Measurements from ENCODE around the gene HSFX3. TPM values are rescaled to one million over a fixed set of nuclear protein-coding genes. Genes with fewer than 3 reads are reported as not detected.
"Not testable (repeated sequence)": the region's sequence is repeated elsewhere in the genome, so short reads cannot be mapped to it uniquely, and the experiment has no call there.

HSFX3 gene
- total RNA-seq, 1 experiment from 2014 or later = not detected

DNA sequence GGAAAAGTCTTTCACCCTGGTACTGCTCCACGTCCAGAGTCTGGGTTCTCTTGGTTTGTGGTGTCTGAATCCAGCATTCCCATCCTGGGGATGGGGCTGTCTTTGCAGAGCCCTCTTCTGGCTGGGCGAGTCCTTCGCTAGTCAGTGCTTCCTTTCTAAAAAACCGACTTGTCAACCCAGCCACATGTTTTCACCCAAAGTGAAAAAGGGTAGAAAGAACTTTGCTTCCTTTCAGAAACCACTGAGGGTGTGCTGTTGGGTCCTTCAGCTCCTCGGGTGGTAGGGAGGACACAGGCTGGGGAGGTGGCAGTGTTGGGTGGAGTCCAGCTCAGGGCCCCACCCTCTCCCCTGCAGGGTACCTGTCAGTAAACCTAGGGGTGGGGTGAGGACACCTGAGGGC is 23.8 kb downstream of the HSFX3 start:
- H3K36me3 ChIP-seq (ENCODE audit: insufficient read depth, low read length, poor library complexity, severe bottlenecking); CTCF ChIA-PET; POLR2A ChIA-PET (ENCODE audit: low non-redundant PET); intact Hi-C loops (cut with micrococcal nuclease; ENCODE audit: unreplicated experiment); H3K9me3 ChIP-seq (ENCODE audit: low read depth, low read length, poor library complexity, severe bottlenecking); H3K27ac ChIP-seq (ENCODE audit: low read depth, low read length, poor library complexity, severe bottlenecking); H3K4me3 ChIP-seq (ENCODE audit: low read depth, low read length, poor library complexity, severe bottlenecking); DNase-seq (ENCODE audit: low spot score); H3K4me1 ChIP-seq (ENCODE audit: insufficient read depth, low read length, poor library complexity, severe bottlenecking); BruUV-seq (replicated peaks); H3K27me3 ChIP-seq (replicated peaks; ENCODE audit: insufficient read depth, low read depth, low read length, poor library complexity): not testable (repeated sequence)

GRCh38 chrX:149525389-149525788 is 24.3 kb downstream of the HSFX3 start:
- CTCF ChIA-PET; intact Hi-C loops (cut with micrococcal nuclease; ENCODE audit: unreplicated experiment): not testable (repeated sequence)
- DNase-seq (ENCODE audit: low spot score) = peak; percentile 54

DNA sequence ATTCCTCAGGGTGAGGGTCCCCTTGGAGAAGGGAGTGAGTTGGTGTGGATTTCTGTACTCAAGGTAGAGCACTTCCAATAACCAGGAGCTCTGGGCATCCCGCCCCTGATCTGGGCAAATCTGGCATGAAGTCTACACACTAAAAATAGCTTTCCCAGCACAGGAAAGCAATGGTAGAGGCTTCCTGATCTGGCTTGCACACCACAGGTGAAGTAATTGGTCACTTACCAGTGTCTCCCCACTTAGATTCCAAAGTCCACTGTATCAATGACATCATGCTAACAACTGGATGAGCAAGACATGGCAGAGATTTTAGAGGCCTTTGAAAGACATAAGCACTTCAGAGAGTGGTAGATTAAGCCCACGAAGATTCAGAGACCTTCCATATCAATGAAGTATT is 26.8 kb downstream of the HSFX3 start:
- Histone ChIP-seq H3K36me3 (ENCODE audit: insufficient read depth, low read length, poor library complexity, severe bottlenecking) (no peaks in the 10 kb centered on the region), H3K4me1 (ENCODE audit: insufficient read depth, low read length, poor library complexity, severe bottlenecking) (no peaks in the 10 kb centered on the region), H3K4me3 (ENCODE audit: low read depth, low read length, poor library complexity, severe bottlenecking) (no peak overlapping the region), H3K9me3 (ENCODE audit: low read depth, low read length, poor library complexity, severe bottlenecking) (no peaks in the 10 kb centered on the region), H3K27me3 (replicated peaks; ENCODE audit: insufficient read depth, low read depth, low read length, poor library complexity) (no peaks in the 10 kb centered on the region), H3K27ac (ENCODE audit: low read depth, low read length, poor library complexity, severe bottlenecking) (no peak overlapping the region)
- ChIA-PET POLR2A (ENCODE audit: low non-redundant PET) (no interaction called here), CTCF (no interaction called here)
- intact Hi-C loops (cut with micrococcal nuclease; ENCODE audit: unreplicated experiment) = no loop called here
- no TSS peak for BruUV-seq (replicated peaks)
- no peak for DNase-seq (ENCODE audit: low spot score)
- TF ChIP-seq EZH2 (IDR thresholded peaks at IDR 0.05; ENCODE audit: borderline replicate concordance, low read depth, low read length, poor library complexity, severe bottlenecking) = no peak
- no peak for TF ChIP-seq CTCF (conservative IDR thresholded peaks at IDR 0.05; ENCODE audit: low read depth, low read length)

More at GRCh38 chrX:149525389-149525788, 24.3 kb downstream of the HSFX3 start:
- H3K4me3 ChIP-seq (ENCODE audit: low read depth, low read length, poor library complexity, severe bottlenecking); H3K9me3 ChIP-seq (ENCODE audit: low read depth, low read length, poor library complexity, severe bottlenecking); H3K27ac ChIP-seq (ENCODE audit: low read depth, low read length, poor library complexity, severe bottlenecking); H3K36me3 ChIP-seq (ENCODE audit: insufficient read depth, low read length, poor library complexity, severe bottlenecking); H3K27me3 ChIP-seq (replicated peaks; ENCODE audit: insufficient read depth, low read depth, low read length, poor library complexity); BruUV-seq (replicated peaks); POLR2A ChIA-PET (ENCODE audit: low non-redundant PET); H3K4me1 ChIP-seq (ENCODE audit: insufficient read depth, low read length, poor library complexity, severe bottlenecking): not testable (repeated sequence)

DNA sequence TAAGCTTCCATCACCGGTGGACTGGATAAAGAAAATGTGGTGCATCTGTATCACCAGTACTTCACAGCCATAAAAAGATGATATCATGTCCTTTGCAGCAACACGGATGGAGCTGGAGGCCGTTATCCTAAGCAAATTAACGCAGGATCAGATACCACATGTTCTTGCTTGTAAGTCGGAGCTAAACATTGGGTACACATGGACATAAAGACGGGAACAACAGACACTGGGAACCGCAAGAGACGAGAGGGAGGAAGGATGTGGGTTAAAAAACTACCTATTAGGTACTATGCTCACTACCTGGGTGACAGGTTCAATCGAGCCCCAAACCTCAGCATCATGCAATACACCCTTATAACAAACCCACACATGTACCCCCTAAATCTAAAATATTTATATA is 28.3 kb downstream of the HSFX3 start:
- no peak for TF ChIP-seq EZH2 (IDR thresholded peaks at IDR 0.05; ENCODE audit: borderline replicate concordance, low read depth, low read length, poor library complexity, severe bottlenecking)
- TF ChIP-seq CTCF (conservative IDR thresholded peaks at IDR 0.05; ENCODE audit: low read depth, low read length) = no peak
- BruUV-seq (replicated peaks) = no TSS peak
- POLR2A ChIA-PET (ENCODE audit: low non-redundant PET) = no interaction called here

DNA sequence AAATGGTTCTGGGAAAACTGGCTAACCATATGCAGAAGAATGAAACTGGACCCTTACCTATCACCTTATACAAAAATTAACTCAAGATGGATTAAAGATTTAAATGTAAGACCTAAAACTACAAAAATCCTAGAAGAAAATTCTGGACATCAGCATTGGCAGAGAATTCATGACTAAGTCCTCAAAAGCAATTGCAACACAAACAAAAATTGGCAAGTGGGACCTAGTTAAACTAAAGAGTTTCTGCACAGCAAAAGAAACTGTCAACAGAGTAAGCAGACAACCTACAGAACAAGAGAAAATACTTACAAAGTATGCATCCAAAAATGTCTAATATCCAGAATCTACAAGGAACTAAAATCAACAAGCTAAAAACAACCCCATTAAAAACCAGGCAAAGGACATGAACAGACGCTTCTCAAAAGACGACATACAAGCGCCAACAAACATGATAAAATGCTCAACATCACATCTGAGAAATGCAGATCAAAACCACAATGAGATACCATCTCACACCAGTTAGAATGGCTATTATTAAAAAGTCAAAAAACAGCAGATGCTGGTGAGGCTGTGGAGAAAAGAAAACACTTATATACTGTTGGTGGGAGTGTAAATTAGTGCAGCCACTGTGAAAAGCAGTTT is 29.0 kb downstream of the HSFX3 start:
- H3K4me3 ChIP-seq (ENCODE audit: low read depth, low read length, poor library complexity, severe bottlenecking); H3K36me3 ChIP-seq (ENCODE audit: insufficient read depth, low read length, poor library complexity, severe bottlenecking); H3K27me3 ChIP-seq (replicated peaks; ENCODE audit: insufficient read depth, low read depth, low read length, poor library complexity); POLR2A ChIA-PET (ENCODE audit: low non-redundant PET); CTCF ChIA-PET; H3K9me3 ChIP-seq (ENCODE audit: low read depth, low read length, poor library complexity, severe bottlenecking); BruUV-seq (replicated peaks); DNase-seq (ENCODE audit: low spot score); H3K4me1 ChIP-seq (ENCODE audit: insufficient read depth, low read length, poor library complexity, severe bottlenecking); intact Hi-C loops (cut with micrococcal nuclease; ENCODE audit: unreplicated experiment); H3K27ac ChIP-seq (ENCODE audit: low read depth, low read length, poor library complexity, severe bottlenecking): not testable (repeated sequence)

More for the DNA sequence above, 28.3 kb downstream of the HSFX3 start:
- Histone ChIP-seq H3K4me3 (ENCODE audit: low read depth, low read length, poor library complexity, severe bottlenecking) (no peak overlapping the region), H3K36me3 (ENCODE audit: insufficient read depth, low read length, poor library complexity, severe bottlenecking) (no peaks in the 10 kb centered on the region), H3K4me1 (ENCODE audit: insufficient read depth, low read length, poor library complexity, severe bottlenecking) (no peaks in the 10 kb centered on the region), H3K27ac (ENCODE audit: low read depth, low read length, poor library complexity, severe bottlenecking) (no peak overlapping the region), H3K27me3 (replicated peaks; ENCODE audit: insufficient read depth, low read depth, low read length, poor library complexity) (no peaks in the 10 kb centered on the region), H3K9me3 (ENCODE audit: low read depth, low read length, poor library complexity, severe bottlenecking) (no peaks in the 10 kb centered on the region)
- no peak for DNase-seq (ENCODE audit: low spot score)
- CTCF ChIA-PET = no interaction called here
- intact Hi-C loops (cut with micrococcal nuclease; ENCODE audit: unreplicated experiment) = no loop called here
